GM19452 (cell line): ENCODE measurements around the gene MIA2.
"Not testable (repeated sequence)": the region's sequence is repeated elsewhere in the genome, so short reads cannot be mapped to it uniquely, and the experiment has no call there.

Source experiments
- ATAC-seq: cut with Tn5 transposase; IDR thresholded peaks from one replicate; pipeline ENCODE4 v1.9.1; 2021; ENCODE audit not compliant: unreplicated experiment

The MIA2 gene

DNA sequence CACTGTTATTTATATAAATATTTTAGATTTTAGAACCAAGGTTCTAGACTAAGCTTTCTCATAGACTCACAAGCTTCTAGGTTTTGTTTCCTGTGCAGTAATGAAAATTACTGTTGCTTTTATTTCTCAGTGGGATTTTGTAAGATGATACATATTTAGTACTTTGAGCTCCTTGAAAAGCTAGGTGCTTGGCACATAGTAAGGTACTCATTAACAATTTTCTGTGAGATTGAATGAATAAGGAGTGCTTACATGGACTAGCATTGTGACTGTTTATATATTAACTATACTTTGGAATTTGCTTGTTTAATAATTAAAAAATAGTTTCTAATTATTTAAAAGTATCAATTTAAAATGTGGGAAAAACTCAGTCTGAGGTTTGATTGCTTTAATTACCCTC, 85.7 kb downstream of the MIA2 start:
- no peak for ATAC-seq

- no peak for ATAC-seq
These were observed 86.6 kb downstream of the MIA2 start for GRCh38 chr14:39320318-39320717.

GRCh38 chr14:39322807-39323206, 89.1 kb downstream of the MIA2 start:
- ATAC-seq, result no peak

GRCh38 chr14:39324097-39324496, 90.4 kb downstream of the MIA2 start:
- no peak for ATAC-seq

GRCh38 chr14:39339003-39339402, 105.3 kb downstream of the MIA2 start:
- ATAC-seq, result no peak

GRCh38 chr14:39341126-39341525, 107.4 kb downstream of the MIA2 start:
- ATAC-seq, result not testable (repeated sequence)

DNA sequence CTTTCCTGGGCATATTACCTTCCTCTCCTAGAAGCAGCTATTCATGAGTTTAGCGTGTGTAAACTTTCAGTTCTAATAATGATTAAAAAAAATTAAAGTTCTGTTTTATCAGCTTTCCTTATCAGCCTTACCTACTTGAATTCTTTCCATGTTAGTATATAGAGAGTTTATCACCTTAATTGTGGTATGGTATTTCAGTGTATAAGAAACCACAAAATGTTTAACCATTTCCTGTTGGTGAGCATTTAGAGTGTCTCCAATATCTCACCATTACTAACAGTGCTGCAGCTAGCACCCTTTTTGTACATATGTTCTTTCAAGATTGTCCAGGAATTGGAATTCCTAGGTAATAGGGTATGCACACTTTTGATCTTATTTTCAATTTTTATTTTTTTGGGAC, 109.1 kb downstream of the MIA2 start:
- no peak for ATAC-seq

DNA sequence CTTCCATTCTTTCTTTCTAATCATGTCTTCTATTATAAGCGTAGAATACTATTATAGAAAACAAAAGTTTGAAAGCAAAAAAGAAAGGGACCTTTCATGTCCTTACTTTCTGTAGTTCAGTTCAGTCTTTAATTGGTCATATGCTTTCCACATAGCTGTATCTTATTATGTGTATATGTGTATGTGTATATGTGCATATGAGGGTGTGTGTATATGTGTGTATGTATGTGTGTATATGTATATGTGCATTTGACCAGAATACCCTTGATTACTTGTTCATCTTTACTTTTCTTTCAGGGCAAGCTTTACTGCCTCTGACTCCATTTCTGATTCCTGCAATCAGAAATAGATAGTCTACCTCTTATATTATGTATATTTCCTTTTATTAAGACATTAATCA, 109.9 kb downstream of the MIA2 start:
- no peak for ATAC-seq

DNA sequence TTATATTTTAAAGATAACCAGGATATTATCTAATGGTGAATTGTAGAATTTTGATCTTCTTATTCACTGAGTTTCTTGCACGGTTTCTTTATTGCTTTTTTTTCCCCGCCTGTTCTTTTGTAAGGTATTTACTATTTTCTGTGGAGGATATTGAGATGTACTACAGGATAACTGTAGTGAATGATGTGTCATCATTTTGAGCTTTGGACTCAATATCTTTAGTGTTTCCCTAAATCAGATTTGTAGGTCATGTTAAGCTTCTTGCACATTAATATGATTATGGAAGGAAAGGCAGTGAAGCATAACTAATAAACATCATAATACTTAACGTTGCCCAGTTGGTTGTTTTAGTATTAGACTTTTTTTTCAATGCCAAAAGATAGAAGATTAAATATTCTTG, 117.2 kb downstream of the MIA2 start:
- no peak for ATAC-seq

- ATAC-seq, result no peak
These were observed 118.0 kb downstream of the MIA2 start for GRCh38 chr14:39351708-39352107.

DNA sequence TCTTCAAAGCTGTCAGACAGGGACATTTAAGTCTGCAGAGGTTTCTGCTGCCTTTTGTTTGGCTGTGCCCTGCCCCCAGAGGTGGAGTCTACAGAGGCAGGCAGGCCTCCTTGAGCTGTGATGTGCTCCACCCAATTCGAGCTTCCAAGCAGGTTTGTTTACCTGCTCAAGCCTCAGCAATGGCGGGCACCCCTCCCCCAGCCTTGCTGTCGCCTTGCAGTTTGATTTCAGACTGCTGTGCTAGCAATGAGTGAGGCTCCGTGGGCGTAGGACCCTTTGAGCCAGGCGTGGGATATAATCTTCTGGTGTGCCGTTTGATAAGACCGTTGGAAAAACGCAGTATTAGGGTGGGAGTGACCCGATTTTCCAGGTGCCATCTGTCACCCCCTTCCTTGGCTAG, 125.4 kb downstream of the MIA2 start:
- not testable (repeated sequence) for ATAC-seq

- ATAC-seq, result no peak
These were observed 126.6 kb downstream of the MIA2 start for GRCh38 chr14:39360316-39360715.

GRCh38 chr14:39361556-39361955, 127.8 kb downstream of the MIA2 start:
- ATAC-seq, result not testable (repeated sequence)

DNA sequence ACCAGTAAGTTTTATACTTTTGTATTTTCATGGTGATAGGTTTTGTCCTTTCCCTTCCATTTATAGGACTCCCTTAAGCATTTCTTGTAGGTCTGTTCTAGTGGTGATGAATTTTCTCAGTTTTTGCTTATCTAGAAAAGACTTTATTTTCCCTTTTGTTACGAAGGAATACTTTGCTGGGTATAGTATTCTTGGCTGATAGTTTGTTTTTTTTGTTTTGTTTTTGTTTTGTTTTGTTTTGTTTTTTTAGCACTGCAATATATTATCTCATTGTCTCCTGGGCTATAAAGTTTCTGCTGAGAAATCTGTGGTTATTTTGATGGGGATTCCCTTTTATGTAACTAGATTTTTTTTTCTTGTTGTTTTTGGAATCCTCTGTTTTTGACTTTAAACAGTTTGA, 130.8 kb downstream of the MIA2 start:
- ATAC-seq, result no peak

- ATAC-seq, result no peak
These were observed 131.6 kb downstream of the MIA2 start for GRCh38 chr14:39365354-39365753.

GRCh38 chr14:39366460-39367386, 133.0 kb downstream of the MIA2 start:
- ATAC-seq, result no peak

- ATAC-seq, result no peak
These were observed 133.7 kb downstream of the MIA2 start for GRCh38 chr14:39367387-39367751.

GRCh38 chr14:39368261-39368959, 134.7 kb downstream of the MIA2 start:
- ATAC-seq, result no peak

DNA sequence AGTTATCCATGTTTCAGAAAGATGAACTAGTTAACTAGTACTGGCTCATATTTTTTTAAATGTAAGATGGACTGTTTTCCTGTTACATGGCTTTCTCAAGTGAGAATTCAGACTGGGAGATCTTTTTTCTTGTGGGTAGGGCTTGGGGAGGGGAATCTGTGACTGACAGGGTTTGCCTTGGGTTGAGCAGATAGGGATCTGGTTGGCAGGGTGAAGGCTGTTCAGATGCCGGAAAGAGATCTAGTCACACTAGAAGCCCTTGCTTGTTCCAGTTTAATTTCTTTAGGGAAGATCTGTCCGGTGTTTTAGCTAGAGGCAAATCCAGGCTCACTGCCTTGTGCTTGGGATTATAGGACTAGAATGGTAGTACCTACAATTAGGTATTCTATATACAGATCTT, 135.3 kb downstream of the MIA2 start:
- ATAC-seq, result no peak

DNA sequence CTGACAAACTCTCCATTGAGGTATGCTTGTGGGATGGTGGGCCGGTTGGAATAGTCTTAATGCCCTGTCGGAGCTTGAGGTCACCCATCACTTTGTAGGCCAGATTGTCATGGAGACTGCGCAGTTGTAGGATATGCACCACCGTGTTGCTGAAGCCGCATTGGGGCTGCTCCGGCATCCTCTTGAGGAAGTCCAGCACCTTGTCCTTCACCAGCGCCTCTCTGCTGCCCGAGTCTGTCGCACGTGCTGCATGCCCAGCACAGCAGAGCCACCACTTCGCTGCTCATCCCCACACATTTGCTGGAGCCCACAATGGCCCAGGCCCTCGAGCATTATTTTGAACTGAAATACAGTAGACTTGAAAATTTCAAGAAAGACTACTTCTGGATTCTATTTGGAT, 136.7 kb downstream of the MIA2 start:
- ATAC-seq, result no peak

GRCh38 chr14:39372656-39373055, 138.9 kb downstream of the MIA2 start:
- no peak for ATAC-seq

- no peak for ATAC-seq
These were observed 141.1 kb downstream of the MIA2 start for GRCh38 chr14:39374851-39375250.
